H9 (cell line): Measurements from ENCODE around the gene KAT14. TPM values are rescaled to one million over a fixed set of nuclear protein-coding genes. Genes with fewer than 3 reads are reported as not detected.

Source experiments
- DNase-seq: peaks from one replicate; pipeline ENCODE4 v3.0.0-alpha.2; 2017
- H2AFZ ChIP-seq: one replicate; pipeline ENCODE4 v1.6.1; 2013; ENCODE audit warnings: mild to moderate bottlenecking, low read length, control low read depth, moderate library complexity
- H2AK5ac ChIP-seq: 2 replicates; pipeline ENCODE4 v1.6.1; 2013; ENCODE audit warnings: low read length, control low read depth, mixed read lengths; ENCODE audit not compliant: insufficient read length
- H2BK120ac ChIP-seq: one replicate; pipeline ENCODE4 v1.6.1; 2013; ENCODE audit warnings: low read depth, mild to moderate bottlenecking, low read length, control low read depth, inconsistent platforms; ENCODE audit not compliant: poor library complexity, severe bottlenecking
- H2BK12ac ChIP-seq: 2 replicates; pipeline ENCODE4 v1.6.1; 2013; ENCODE audit warnings: low read length, control low read depth, mixed read lengths, low read depth; ENCODE audit not compliant: insufficient read length
- H2BK15ac ChIP-seq: 2 replicates; pipeline ENCODE4 v1.6.1; 2013; ENCODE audit warnings: low read depth, low read length, control low read depth
- H2BK20ac ChIP-seq: one replicate; pipeline ENCODE4 v1.6.1; 2013; ENCODE audit warnings: low read depth, mild to moderate bottlenecking, low read length, control low read depth, inconsistent platforms; ENCODE audit not compliant: poor library complexity, severe bottlenecking
- H2BK5ac ChIP-seq: 2 replicates; pipeline ENCODE4 v1.6.1; 2013; ENCODE audit warnings: low read length, control low read depth, mixed read lengths; ENCODE audit not compliant: insufficient read length
- H3K14ac ChIP-seq: 2 replicates; pipeline ENCODE4 v1.6.1; 2013; ENCODE audit warnings: low read length, control low read depth; ENCODE audit not compliant: insufficient read depth
- H3K18ac ChIP-seq: 2 replicates; pipeline ENCODE4 v1.6.1; 2013; ENCODE audit warnings: low read depth, mild to moderate bottlenecking, mixed read lengths, low read length, control low read depth; ENCODE audit not compliant: insufficient read length
- H3K23ac ChIP-seq: 2 replicates; pipeline ENCODE4 v1.6.1; 2013; ENCODE audit warnings: low read length, control low read depth, mixed read lengths, low read depth; ENCODE audit not compliant: insufficient read length
- H3K23me2 ChIP-seq: 2 replicates; pipeline ENCODE4 v1.6.1; 2013; ENCODE audit warnings: low read depth, mild to moderate bottlenecking, mixed read lengths, low read length, control low read depth; ENCODE audit not compliant: insufficient read length, poor library complexity, severe bottlenecking
- H3K27ac ChIP-seq: 2 replicates; pipeline ENCODE4 v1.5.1; 2013; ENCODE audit warnings: low read length, control low read depth, mixed read lengths, low read depth; ENCODE audit not compliant: insufficient read length
- H3K27me3 ChIP-seq: 2 replicates; pipeline ENCODE4 v1.6.1; 2013; ENCODE audit warnings: low read length, control low read depth, inconsistent platforms; ENCODE audit not compliant: insufficient read depth
- H3K4ac ChIP-seq: 2 replicates; pipeline ENCODE4 v1.6.1; 2013; ENCODE audit warnings: low read depth, mild to moderate bottlenecking, control low read depth, inconsistent platforms, low read length, moderate library complexity
- H3K4me1 ChIP-seq: 2 replicates; pipeline ENCODE4 v1.6.1; 2013; ENCODE audit warnings: low read length, control low read depth, inconsistent platforms; ENCODE audit not compliant: insufficient read depth
- H3K4me2 ChIP-seq: 2 replicates; pipeline ENCODE4 v1.6.1; 2013; ENCODE audit warnings: low read length, control low read depth, mixed read lengths; ENCODE audit not compliant: insufficient read length, insufficient read depth
- H3K56ac ChIP-seq: 2 replicates; pipeline ENCODE4 v1.6.1; 2013; ENCODE audit warnings: low read depth, mild to moderate bottlenecking, mixed read lengths, low read length, control low read depth; ENCODE audit not compliant: insufficient read length
- H3K79me1 ChIP-seq: 2 replicates; pipeline ENCODE4 v1.6.1; 2013; ENCODE audit warnings: low read depth, mild to moderate bottlenecking, moderate library complexity, low read length, control low read depth, inconsistent platforms; ENCODE audit not compliant: insufficient read depth, poor library complexity, severe bottlenecking
- H3K79me2 ChIP-seq: 2 replicates; pipeline ENCODE4 v1.6.1; 2013; ENCODE audit warnings: low read length, control low read depth, inconsistent platforms; ENCODE audit not compliant: insufficient read depth
- H3K9ac ChIP-seq: 2 replicates; pipeline ENCODE4 v1.6.1; 2013; ENCODE audit warnings: low read length, control low read depth, mixed read lengths; ENCODE audit not compliant: insufficient read length; ENCODE audit errors: extremely low read depth
- H3K9me3 ChIP-seq: one replicate; pipeline ENCODE4 v1.6.1; 2013; ENCODE audit warnings: low read depth, low read length, inconsistent platforms; ENCODE audit not compliant: control insufficient read depth
- H3T11ph ChIP-seq: one replicate; pipeline ENCODE4 v1.6.1; 2013; ENCODE audit warnings: mild to moderate bottlenecking, low read length, control low read depth, inconsistent platforms
- H4K20me1 ChIP-seq: one replicate; pipeline ENCODE4 v1.6.1; 2013; ENCODE audit not compliant: control insufficient read depth, insufficient read length, insufficient read depth
- H4K5ac ChIP-seq: 2 replicates; pipeline ENCODE4 v1.6.1; 2013; ENCODE audit warnings: low read depth, mild to moderate bottlenecking, mixed read lengths, low read length, control low read depth; ENCODE audit not compliant: insufficient read length
- H4K8ac ChIP-seq: replicated peaks from 2 replicates; pipeline ENCODE4 v1.6.1; 2013; ENCODE audit warnings: low read length, control low read depth, mixed read lengths, low read depth; ENCODE audit not compliant: insufficient read length
- H4K91ac ChIP-seq: 2 replicates; pipeline ENCODE4 v1.6.1; 2013; ENCODE audit warnings: low read depth, mild to moderate bottlenecking, moderate library complexity, mixed read lengths, low read length, control low read depth; ENCODE audit not compliant: insufficient read length
- H3K27ac Mint-ChIP-seq, 3 experiments: 2 replicates in 2 of 3; 3 replicates in 1 of 3; pipeline ENCODE4 v1.8.0; 2020 to 2021; ENCODE audit warnings: mixed read lengths in 3 of 3, mild to moderate bottlenecking in 1 of 3, moderate library complexity in 1 of 3
- H3K27me3 Mint-ChIP-seq: 2 replicates; pipeline ENCODE4 v1.8.0; 2021; ENCODE audit warnings: low read depth, mild to moderate bottlenecking, moderate library complexity, mixed read lengths
- H3K36me3 Mint-ChIP-seq, 3 experiments: 2 replicates in 2 of 3; 3 replicates in 1 of 3; pipeline ENCODE4 v1.8.0; 2020 to 2021; ENCODE audit warnings: low read depth in 3 of 3, mixed read lengths in 3 of 3; ENCODE audit not compliant: insufficient read depth in 1 of 3
- H3K4me1 Mint-ChIP-seq, 2 experiments: 2 replicates each; pipeline ENCODE4 v1.8.0; 2020; ENCODE audit warnings: mixed read lengths in 2 of 2
- H3K4me3 Mint-ChIP-seq, 2 experiments: 2 replicates in 1 of 2; 3 replicates in 1 of 2; pipeline ENCODE4 v1.8.0; 2020 to 2021; ENCODE audit warnings: mild to moderate bottlenecking in 2 of 2, mixed read lengths in 2 of 2, moderate library complexity in 1 of 2
- H3K9me3 Mint-ChIP-seq, 2 experiments: 2 replicates in 1 of 2; 3 replicates in 1 of 2; pipeline ENCODE4 v1.8.0; 2020; ENCODE audit warnings: mild to moderate bottlenecking in 2 of 2, mixed read lengths in 2 of 2, moderate library complexity in 1 of 2
- CTCF ChIP-seq: fragments of 200-600 bp; sonication (generic); conservative IDR thresholded peaks from 3 replicates; pipeline ENCODE4 v1.8.0; 2021; ENCODE audit warnings: antibody characterized with exemption, mild to moderate bottlenecking
- WGBS: extraction: QIAGEN DNeasy Blood & Tissue Kit; methylation state at CpG from one replicate; pipeline ENCODE4 v1.1.7; 2013; ENCODE audit warnings: missing lambda C conversion rate, low lambda C conversion rate, mixed read lengths; ENCODE audit not compliant: insufficient read length; ENCODE audit errors: extremely low coverage; 5-methylcytosine and 5-hydroxymethylcytosine counted together
- total RNA-seq: library from RNA; stranded (reverse); gene quantifications from 2 replicates; pipeline ENCODE4 v1.2.1, GENCODE V29; 2021

KAT14 gene
- total RNA-seq, 1 experiment from 2014 or later = 19.2 TPM

GRCh38 chr20:18180815-18181214 lies 43.2 kb downstream of the KAT14 start:
- Histone ChIP-seq H3K27me3 (no peaks in the 10 kb centered on the region), H3K4me2 (no peak overlapping the region), H2BK120ac (no peak overlapping the region), H3K56ac (no peak overlapping the region), H3K9me3 (no peaks in the 10 kb centered on the region), H2AFZ (no peak overlapping the region), H3K79me2 (no peaks in the 10 kb centered on the region), H3K79me1 (no peaks in the 10 kb centered on the region), H3K18ac (no peak overlapping the region), H3K23me2 (no peaks in the 10 kb centered on the region), H4K20me1 (no peaks in the 10 kb centered on the region), H3K23ac (no peak overlapping the region), H3K4ac (no peak overlapping the region), H3T11ph (no peak overlapping the region), H3K27ac (no peak overlapping the region), H4K91ac (no peak overlapping the region), H2BK15ac (no peak overlapping the region), H2BK5ac (no peak overlapping the region), H3K4me1 (no peaks in the 10 kb centered on the region), H2BK20ac (no peak overlapping the region), H2AK5ac (no peak overlapping the region), H2BK12ac (no peak overlapping the region), H3K9ac (no peak overlapping the region), H4K8ac (no peak overlapping the region), H3K14ac (no peak overlapping the region), H4K5ac (no peak overlapping the region)
- Mint-ChIP-seq H3K27me3 (no peaks in the 10 kb centered on the region), H3K27ac (no peak overlapping the region), H3K36me3 (peaks cover 63 to 69% (median 63%) of the 10 kb centered on the region in 3 experiments), H3K4me1 (peaks cover 30 to 35% of the 10 kb centered on the region in 2 experiments), H3K9me3 (peaks cover 12 to 14% of the 10 kb centered on the region in 2 experiments), H3K4me3 (no peak overlapping the region)
- no CpG with 5 or more reads among the region's 1 CpG for WGBS
- TF ChIP-seq CTCF = no peak
- DNase-seq = no peak
